A673 (cell line): ENCODE results near the gene GRIP1.

ENCODE experiments used
- CTCF ChIP-seq: fragments of 300-800, 200-600 bp; sonication (generic); conservative IDR thresholded peaks from 2 replicates; pipeline ENCODE4 v1.5.1; 2017; ENCODE audit warnings: low read depth, mild to moderate bottlenecking, antibody characterized with exemption, low read length, moderate library complexity, mixed read lengths
- EZH2 ChIP-seq: fragments of 200-600 bp; sonication (generic); IDR thresholded peaks from 2 replicates; pipeline ENCODE4 v1.6.1; 2017; ENCODE audit warnings: borderline replicate concordance, low read depth, mild to moderate bottlenecking, mixed read lengths, antibody characterized with exemption, low read length; ENCODE audit not compliant: poor library complexity, severe bottlenecking

- no peak for TF ChIP-seq CTCF
- no peak for TF ChIP-seq EZH2
These were observed 31.7 kb downstream of the GRIP1 start for GRCh38 chr12:66647034-66647691.
